Gastroesophageal sphincter (tissue), 4 donors: Measurements from ENCODE around the gene TSPAN9. TPM values are rescaled to one million over a fixed set of nuclear protein-coding genes. Genes with fewer than 3 reads are reported as not detected.

ENCODE experiments used
- ATAC-seq: fragments of 150-250 bp; one replicate; pipeline ENCODE4 v1.9.1; 2016; ENCODE audit warnings: mild to moderate bottlenecking, moderate library complexity
- H3K27ac ChIP-seq, 4 donors: fragments of 200-600 bp; sonication (generic) in 3 of 4; 1 replicate in 3 of 4; 2 replicates in 1 of 4; pipeline ENCODE4 v1.5.1; 2016 to 2019
- H3K27me3 ChIP-seq: fragments of 200-600 bp; sonication (generic); one replicate; pipeline ENCODE4 v1.5.1; 2019
- H3K36me3 ChIP-seq, 2 donors: fragments of 200-600 bp; sonication (generic); one replicate each; pipeline ENCODE4 v1.5.1; 2019; ENCODE audit warnings: control low read depth in 1 of 2
- H3K4me1 ChIP-seq, 3 donors: fragments of 200-600 bp; sonication (generic); 1 replicate in 2 of 3; 2 replicates in 1 of 3; pipeline ENCODE4 v1.5.1; 2016 to 2019; ENCODE audit warnings: control low read depth in 2 of 3
- H3K4me3 ChIP-seq, 2 donors: fragments of 200-600 bp; sonication (generic); one replicate each; pipeline ENCODE4 v1.5.1; 2019; ENCODE audit warnings: mild to moderate bottlenecking in 1 of 2, moderate library complexity in 1 of 2
- H3K9me3 ChIP-seq, 3 donors: fragments of 200-600 bp; sonication (generic); one replicate each; pipeline ENCODE4 v1.5.1; 2017 to 2019; ENCODE audit warnings: control low read depth in 2 of 3
- EP300 ChIP-seq: sonication (generic); formaldehyde crosslinking; IDR thresholded peaks from one replicate; pipeline ENCODE4 v1.6.1; 2017; ENCODE audit warnings: antibody characterized with exemption, mild to moderate bottlenecking
- POLR2A ChIP-seq, 2 donors: fragments of 450-650 bp; IDR thresholded peaks; one replicate each; pipeline ENCODE4 v1.6.1; 2017; ENCODE audit warnings: antibody characterized with exemption in 2 of 2, mild to moderate bottlenecking in 2 of 2, moderate library complexity in 1 of 2
- POLR2AphosphoS5 ChIP-seq: sonication (generic); formaldehyde crosslinking; IDR thresholded peaks from one replicate; pipeline ENCODE4 v1.6.1; 2017; ENCODE audit warnings: antibody characterized with exemption
- WGBS, 2 donors: methylation state at CpG; one replicate each; pipeline ENCODE4 v1.1.5; 2018; ENCODE audit warnings: low coverage in 1 of 2; 5-methylcytosine and 5-hydroxymethylcytosine counted together
- total RNA-seq, 4 donors: library from RNA; depleted of rRNA; stranded (reverse); fragments of >200 nt; gene quantifications; one replicate each; pipeline ENCODE4 v1.1.0, GENCODE V29; 2016
- TF ChIP-seq, protein P1 (sequence below), 4 experiments: fragments of 200-600 bp in 2 of 4; fragments of 450-650 bp in 2 of 4; sonication (generic) in 1 of 4; IDR thresholded peaks; one replicate each; pipeline ENCODE4 v1.5.1; 2017 to 2019; ENCODE audit warnings: antibody characterized with exemption in 4 of 4, mild to moderate bottlenecking in 2 of 4, moderate library complexity in 2 of 4

The TSPAN9 gene
- total RNA-seq, 4 donors from 2014 or later: 19.5 to 30.2 (median 26.0) TPM

- no peaks in the 10 kb centered on the region for H3K9me3 ChIP-seq
- WGBS, 2 donors: 81 to 87% methylated on average over 3 to 14 of the region's 16 CpGs
- ATAC-seq: no peak
- no peak overlapping the region for H3K4me3 ChIP-seq
- no peak for TF ChIP-seq POLR2AphosphoS5
- TF ChIP-seq EP300: no peak
- TF ChIP-seq, protein P1, sequence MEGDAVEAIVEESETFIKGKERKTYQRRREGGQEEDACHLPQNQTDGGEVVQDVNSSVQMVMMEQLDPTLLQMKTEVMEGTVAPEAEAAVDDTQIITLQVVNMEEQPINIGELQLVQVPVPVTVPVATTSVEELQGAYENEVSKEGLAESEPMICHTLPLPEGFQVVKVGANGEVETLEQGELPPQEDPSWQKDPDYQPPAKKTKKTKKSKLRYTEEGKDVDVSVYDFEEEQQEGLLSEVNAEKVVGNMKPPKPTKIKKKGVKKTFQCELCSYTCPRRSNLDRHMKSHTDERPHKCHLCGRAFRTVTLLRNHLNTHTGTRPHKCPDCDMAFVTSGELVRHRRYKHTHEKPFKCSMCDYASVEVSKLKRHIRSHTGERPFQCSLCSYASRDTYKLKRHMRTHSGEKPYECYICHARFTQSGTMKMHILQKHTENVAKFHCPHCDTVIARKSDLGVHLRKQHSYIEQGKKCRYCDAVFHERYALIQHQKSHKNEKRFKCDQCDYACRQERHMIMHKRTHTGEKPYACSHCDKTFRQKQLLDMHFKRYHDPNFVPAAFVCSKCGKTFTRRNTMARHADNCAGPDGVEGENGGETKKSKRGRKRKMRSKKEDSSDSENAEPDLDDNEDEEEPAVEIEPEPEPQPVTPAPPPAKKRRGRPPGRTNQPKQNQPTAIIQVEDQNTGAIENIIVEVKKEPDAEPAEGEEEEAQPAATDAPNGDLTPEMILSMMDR (IDR thresholded peaks at IDR 0.05): no peak
- no peak for TF ChIP-seq POLR2A (IDR thresholded peaks at IDR 0.05)
- no peaks in the 10 kb centered on the region for H3K36me3 ChIP-seq
- H3K27ac ChIP-seq: no peak overlapping the region
- peaks cover 0 to 12% (median 5%) of the 10 kb centered on the region in 3 donors for H3K4me1 ChIP-seq
- peaks cover 51% of the 10 kb centered on the region for H3K27me3 ChIP-seq
Measured at GRCh38 chr12:3302401-3303041, 225.3 kb downstream of the TSPAN9 start.

DNA sequence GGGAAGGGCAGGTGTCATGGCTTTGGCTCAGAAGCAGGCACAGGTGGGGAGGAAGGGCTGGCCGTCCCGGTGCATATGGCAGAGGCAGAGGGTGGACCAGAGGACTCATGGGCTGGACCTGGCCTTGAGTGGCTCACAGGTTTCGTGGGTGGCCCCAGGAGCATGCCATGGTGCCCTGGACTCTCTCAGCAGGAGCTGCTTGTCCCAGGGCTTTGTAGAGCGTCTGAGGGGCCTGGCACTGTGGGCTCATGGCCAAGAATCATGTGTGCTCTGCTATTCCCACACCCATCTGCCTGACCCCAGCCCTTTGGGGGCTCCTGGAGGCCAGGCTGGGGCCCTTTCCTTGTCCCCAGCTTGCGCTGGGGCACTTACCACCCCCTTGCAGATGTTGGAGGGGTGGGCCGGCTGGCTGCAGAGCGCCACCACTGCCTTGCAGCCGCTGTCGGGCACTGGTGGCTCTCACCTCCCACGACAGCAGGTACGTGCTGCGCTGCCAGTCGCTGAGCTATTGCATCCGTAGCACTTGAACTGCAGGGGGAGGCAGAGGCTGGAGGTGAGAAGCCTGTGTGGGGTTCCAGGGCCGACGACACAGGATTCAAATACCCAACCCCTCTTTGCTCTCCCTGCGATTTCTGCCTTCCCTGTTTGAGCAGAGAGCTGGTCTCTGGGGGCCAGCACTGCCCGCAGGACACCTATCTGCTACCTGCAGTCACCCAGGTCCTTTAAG is 226.4 kb downstream of the TSPAN9 start:
- Histone ChIP-seq H3K27me3 (peaks cover 51% of the 10 kb centered on the region), H3K27ac (no peak overlapping the region), H3K36me3 (no peaks in the 10 kb centered on the region), H3K9me3 (no peaks in the 10 kb centered on the region), H3K4me1 (peaks cover 0 to 12% (median 5%) of the 10 kb centered on the region in 3 donors), H3K4me3 (no peak overlapping the region)
- ATAC-seq: no peak
- no peak for TF ChIP-seq EP300
- TF ChIP-seq POLR2A (IDR thresholded peaks at IDR 0.05): no peak
- TF ChIP-seq, protein P1 (IDR thresholded peaks at IDR 0.05): no peak
- TF ChIP-seq POLR2AphosphoS5: no peak
- 100% methylated on average over 1 of the region's 18 CpGs; no CpG with 5 or more reads in 1 of the 2 donors for WGBS, 2 donors

GRCh38 chr12:3304436-3305165 is 227.4 kb downstream of the TSPAN9 start:
- Histone ChIP-seq H3K27ac (no peak overlapping the region), H3K4me3 (no peak overlapping the region), H3K4me1 (peaks cover 0 to 12% (median 5%) of the 10 kb centered on the region in 3 donors), H3K36me3 (no peaks in the 10 kb centered on the region), H3K27me3 (peaks cover 51% of the 10 kb centered on the region), H3K9me3 (no peaks in the 10 kb centered on the region)
- ATAC-seq: no peak
- WGBS, 2 donors: 55 to 96% methylated on average over 4 to 14 of the region's 30 CpGs
- TF ChIP-seq EP300 (no peak), POLR2A (IDR thresholded peaks at IDR 0.05) (no peak), POLR2AphosphoS5 (no peak)
- TF ChIP-seq, protein P1 (IDR thresholded peaks at IDR 0.05): no peak

DNA sequence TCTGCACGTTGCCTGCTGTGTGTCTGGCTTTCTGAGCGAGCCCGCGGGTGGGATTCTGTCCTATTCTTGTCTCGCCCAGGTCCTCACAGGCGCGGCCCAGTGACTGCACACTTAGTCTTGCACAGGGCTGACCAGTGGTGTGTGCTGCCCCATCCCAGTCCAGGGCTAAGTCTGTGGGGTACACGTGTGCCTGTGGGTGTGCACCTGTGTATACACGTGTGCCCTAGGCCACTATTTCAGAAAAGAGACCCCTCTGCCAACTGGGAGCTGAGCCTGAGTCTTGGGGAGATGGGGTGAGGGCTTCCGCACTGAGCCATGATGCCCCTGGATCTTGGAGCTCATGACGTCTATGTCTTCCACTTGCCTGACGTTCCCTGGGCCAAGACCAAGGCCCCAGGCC is 228.3 kb downstream of the TSPAN9 start:
- Histone ChIP-seq H3K9me3 (no peaks in the 10 kb centered on the region), H3K27me3 (peaks cover 58% of the 10 kb centered on the region), H3K36me3 (no peaks in the 10 kb centered on the region), H3K4me1 (peaks cover 0 to 4% (median 0%) of the 10 kb centered on the region in 3 donors), H3K27ac (no peak overlapping the region), H3K4me3 (no peak overlapping the region)
- no peak for ATAC-seq
- WGBS, 2 donors: 100% methylated on average over 1 of the region's 12 CpGs
- no peak for TF ChIP-seq EP300
- TF ChIP-seq POLR2A (IDR thresholded peaks at IDR 0.05): no peak
- TF ChIP-seq POLR2AphosphoS5: no peak
- TF ChIP-seq, protein P1 (IDR thresholded peaks at IDR 0.05): no peak
